HL-60 (cell line): ENCODE measurements around the gene NEK10.

ENCODE experiments used
- DNase-seq, 2 experiments: peaks; one replicate each; pipeline ENCODE4 v3.0.0-alpha.2; 2010 to 2020; ENCODE audit warnings: low read depth in 1 of 2, low spot score in 1 of 2
- H3K27ac ChIP-seq: fragments of 250-450 bp; sonication (Bioruptor Pico); replicated peaks from 2 replicates; pipeline ENCODE4 v1.5.1; 2020; ENCODE audit warnings: mild to moderate bottlenecking, moderate library complexity
- H3K27me3 ChIP-seq: fragments of 250-450 bp; sonication (Bioruptor Pico); 2 replicates; pipeline ENCODE4 v1.5.1; 2021; ENCODE audit warnings: mild to moderate bottlenecking, moderate library complexity; ENCODE audit not compliant: insufficient read depth, poor library complexity, severe bottlenecking
- H3K4me3 ChIP-seq: replicated peaks from 2 replicates; pipeline ENCODE4 v1.5.1; 2011; ENCODE audit warnings: mild to moderate bottlenecking, control low read depth, low read length; ENCODE audit not compliant: insufficient read depth
- GABPA ChIP-seq: IDR thresholded peaks from 2 replicates; pipeline ENCODE4 v1.6.1; 2012; ENCODE audit warnings: low read depth
- POLR2AphosphoS5 ChIP-seq: IDR thresholded peaks from 2 replicates; pipeline ENCODE4 v1.6.1; 2012; ENCODE audit warnings: low read depth
- SPI1 ChIP-seq: IDR thresholded peaks from 2 replicates; pipeline ENCODE4 v1.6.1; 2012; ENCODE audit warnings: low read depth, mild to moderate bottlenecking, borderline replicate concordance
- TF ChIP-seq, protein P1 (sequence below): IDR thresholded peaks from 2 replicates; pipeline ENCODE4 v1.6.1; 2012; ENCODE audit warnings: low read depth; ENCODE audit not compliant: insufficient replicate concordance
- TF ChIP-seq, protein P2 (sequence below): IDR thresholded peaks from one replicate; pipeline ENCODE4 v1.5.1; 2011; ENCODE audit warnings: low read length, control low read depth, inconsistent platforms; ENCODE audit not compliant: insufficient read depth

Gene NEK10

DNA sequence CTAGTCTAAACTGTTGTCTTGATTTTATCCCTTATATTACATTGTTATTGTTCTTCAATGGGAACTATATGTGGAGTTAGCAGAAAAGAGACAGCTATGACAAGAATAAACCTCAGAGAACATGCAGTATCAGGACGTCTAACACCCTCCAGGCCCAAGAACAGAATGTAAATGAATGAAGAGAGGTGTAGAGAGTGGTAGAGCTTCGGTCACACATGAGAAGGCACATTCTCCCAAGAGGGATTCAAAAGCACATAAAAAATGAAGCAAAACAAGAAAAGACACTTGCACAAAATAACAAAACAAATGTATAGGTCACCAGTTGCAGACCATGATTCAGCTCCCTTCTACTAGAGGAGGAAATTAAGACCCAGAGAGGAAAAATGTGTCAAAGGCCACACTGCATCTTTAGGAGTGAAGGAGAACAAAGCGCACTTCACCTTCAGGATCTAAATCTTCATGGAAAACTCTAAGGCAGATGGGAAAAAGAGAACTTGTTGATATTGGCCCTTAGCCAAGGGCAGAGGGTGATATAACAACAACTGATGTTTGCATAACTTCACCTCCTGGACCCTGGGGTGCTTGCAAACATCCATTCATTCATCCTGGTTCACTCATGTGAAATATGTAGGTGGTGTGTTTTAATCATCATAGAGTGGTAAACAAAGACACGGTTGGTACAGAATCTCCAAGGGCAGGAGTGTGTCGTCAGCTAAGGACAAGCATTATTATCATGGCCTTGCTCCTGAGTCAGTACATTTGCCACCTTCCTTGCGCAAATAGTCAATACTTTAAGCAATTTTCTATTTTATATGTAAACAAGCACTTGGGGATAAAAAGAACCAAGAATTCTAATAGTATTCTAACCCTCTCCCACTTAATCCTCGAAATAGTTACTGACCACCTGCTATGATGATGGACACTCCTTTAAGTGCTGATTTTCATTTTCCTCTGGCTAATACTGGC, 8.8 kb downstream of the NEK10 start:
- Histone ChIP-seq H3K4me3 (no peak overlapping the region), H3K27me3 (no peaks in the 10 kb centered on the region), H3K27ac (peak overlapping the region; percentile 29; the same call in 1 of the 2 replicates)
- no peak for DNase-seq
- TF ChIP-seq GABPA (no peak), POLR2AphosphoS5 (no peak), SPI1 (no peak)
- TF ChIP-seq, protein P1, sequence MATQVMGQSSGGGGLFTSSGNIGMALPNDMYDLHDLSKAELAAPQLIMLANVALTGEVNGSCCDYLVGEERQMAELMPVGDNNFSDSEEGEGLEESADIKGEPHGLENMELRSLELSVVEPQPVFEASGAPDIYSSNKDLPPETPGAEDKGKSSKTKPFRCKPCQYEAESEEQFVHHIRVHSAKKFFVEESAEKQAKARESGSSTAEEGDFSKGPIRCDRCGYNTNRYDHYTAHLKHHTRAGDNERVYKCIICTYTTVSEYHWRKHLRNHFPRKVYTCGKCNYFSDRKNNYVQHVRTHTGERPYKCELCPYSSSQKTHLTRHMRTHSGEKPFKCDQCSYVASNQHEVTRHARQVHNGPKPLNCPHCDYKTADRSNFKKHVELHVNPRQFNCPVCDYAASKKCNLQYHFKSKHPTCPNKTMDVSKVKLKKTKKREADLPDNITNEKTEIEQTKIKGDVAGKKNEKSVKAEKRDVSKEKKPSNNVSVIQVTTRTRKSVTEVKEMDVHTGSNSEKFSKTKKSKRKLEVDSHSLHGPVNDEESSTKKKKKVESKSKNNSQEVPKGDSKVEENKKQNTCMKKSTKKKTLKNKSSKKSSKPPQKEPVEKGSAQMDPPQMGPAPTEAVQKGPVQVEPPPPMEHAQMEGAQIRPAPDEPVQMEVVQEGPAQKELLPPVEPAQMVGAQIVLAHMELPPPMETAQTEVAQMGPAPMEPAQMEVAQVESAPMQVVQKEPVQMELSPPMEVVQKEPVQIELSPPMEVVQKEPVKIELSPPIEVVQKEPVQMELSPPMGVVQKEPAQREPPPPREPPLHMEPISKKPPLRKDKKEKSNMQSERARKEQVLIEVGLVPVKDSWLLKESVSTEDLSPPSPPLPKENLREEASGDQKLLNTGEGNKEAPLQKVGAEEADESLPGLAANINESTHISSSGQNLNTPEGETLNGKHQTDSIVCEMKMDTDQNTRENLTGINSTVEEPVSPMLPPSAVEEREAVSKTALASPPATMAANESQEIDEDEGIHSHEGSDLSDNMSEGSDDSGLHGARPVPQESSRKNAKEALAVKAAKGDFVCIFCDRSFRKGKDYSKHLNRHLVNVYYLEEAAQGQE: no peak
- TF ChIP-seq, protein P2, sequence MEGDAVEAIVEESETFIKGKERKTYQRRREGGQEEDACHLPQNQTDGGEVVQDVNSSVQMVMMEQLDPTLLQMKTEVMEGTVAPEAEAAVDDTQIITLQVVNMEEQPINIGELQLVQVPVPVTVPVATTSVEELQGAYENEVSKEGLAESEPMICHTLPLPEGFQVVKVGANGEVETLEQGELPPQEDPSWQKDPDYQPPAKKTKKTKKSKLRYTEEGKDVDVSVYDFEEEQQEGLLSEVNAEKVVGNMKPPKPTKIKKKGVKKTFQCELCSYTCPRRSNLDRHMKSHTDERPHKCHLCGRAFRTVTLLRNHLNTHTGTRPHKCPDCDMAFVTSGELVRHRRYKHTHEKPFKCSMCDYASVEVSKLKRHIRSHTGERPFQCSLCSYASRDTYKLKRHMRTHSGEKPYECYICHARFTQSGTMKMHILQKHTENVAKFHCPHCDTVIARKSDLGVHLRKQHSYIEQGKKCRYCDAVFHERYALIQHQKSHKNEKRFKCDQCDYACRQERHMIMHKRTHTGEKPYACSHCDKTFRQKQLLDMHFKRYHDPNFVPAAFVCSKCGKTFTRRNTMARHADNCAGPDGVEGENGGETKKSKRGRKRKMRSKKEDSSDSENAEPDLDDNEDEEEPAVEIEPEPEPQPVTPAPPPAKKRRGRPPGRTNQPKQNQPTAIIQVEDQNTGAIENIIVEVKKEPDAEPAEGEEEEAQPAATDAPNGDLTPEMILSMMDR: no peak

DNA sequence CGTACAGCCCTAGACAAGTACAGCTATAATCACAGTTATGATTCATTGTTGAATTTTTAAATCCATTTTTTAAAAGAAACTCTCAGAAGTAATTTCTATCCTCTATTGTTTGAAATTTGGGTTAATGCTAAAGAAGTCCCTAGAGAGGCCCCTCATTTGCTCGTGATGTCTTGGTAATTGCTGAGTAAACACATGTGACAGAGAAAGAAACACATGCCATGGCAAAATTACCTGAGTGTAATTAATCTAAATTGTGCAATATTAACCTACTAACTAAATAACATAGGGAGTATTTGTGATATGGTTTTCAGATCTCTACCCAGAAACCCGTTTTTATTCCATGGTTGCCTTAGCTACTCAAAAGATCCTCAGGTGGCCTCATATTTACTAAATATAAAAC, 10.8 kb downstream of the NEK10 start:
- no peak for DNase-seq
- Histone ChIP-seq H3K27ac (no peak overlapping the region), H3K27me3 (no peaks in the 10 kb centered on the region), H3K4me3 (no peak overlapping the region)
- TF ChIP-seq GABPA (no peak), POLR2AphosphoS5 (no peak), SPI1 (no peak)
- TF ChIP-seq, protein P2: no peak
- TF ChIP-seq, protein P1: no peak

DNA sequence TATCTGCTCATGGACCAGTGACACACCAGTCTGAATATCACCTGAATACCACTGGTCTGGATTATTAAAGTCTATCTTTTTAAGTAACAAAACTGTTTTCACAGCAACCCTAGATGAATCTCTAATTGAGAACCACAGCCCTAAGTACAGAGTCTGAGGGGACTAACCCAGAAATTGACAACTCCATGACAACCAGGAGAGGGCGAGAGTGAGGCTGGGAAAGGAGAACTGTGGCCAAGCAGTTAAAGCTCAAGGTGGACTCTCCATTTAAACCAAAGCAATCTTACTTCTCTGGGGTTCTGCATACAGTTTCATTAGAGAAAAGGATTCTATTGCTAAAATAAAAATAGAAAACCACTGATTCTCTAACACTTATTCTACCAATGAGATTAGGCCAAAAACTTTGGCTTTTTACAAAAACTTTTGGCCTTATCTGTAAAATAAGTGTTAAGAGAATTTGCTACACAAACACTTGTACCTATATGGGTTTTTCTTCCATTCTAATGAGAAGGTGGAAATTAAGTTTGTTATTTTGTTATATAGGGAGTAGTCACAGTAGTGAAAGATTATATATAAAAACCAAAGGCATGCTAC, 11.4 kb downstream of the NEK10 start:
- TF ChIP-seq, protein P2: peak; percentile 77
- TF ChIP-seq GABPA (no peak), SPI1 (peak; percentile 57; the same call in 1 of the 2 replicates), POLR2AphosphoS5 (no peak)
- TF ChIP-seq, protein P1: no peak
- H3K4me3 ChIP-seq: no peak overlapping the region
- DNase-seq: peak; percentile 29 to 74
- no peak overlapping the region for H3K27ac ChIP-seq
- no peaks in the 10 kb centered on the region for H3K27me3 ChIP-seq
